Activated T-cell treated with anti-CD3 and anti-CD28 coated beads for 48 hours (primary cell): ENCODE results near the gene TSFM.

Experiments used
- DNase-seq: peaks from one replicate; pipeline ENCODE4 v3.0.0-alpha.2; 2020; ENCODE audit warnings: low read depth

TSFM gene

DNA sequence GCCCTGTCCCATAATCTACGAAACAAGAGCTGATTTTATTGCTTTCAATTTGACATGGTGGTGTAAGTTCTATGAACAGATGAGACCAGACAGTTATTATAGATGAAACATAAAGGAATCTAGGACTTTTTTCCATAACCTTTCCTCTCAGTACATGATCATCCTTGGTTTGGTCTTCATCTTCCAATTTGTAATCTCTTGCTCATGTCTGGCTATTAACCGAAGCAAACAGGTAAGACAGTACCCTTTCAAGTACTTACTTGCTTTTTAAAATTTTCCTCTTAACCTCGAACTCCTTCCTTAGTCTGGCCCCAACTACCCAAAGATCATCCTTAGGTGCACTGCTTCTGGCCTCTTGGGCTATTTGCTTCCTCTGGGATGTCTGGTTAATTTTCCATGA lies 36.6 kb upstream of the TSFM start:
- no peak for DNase-seq

DNA sequence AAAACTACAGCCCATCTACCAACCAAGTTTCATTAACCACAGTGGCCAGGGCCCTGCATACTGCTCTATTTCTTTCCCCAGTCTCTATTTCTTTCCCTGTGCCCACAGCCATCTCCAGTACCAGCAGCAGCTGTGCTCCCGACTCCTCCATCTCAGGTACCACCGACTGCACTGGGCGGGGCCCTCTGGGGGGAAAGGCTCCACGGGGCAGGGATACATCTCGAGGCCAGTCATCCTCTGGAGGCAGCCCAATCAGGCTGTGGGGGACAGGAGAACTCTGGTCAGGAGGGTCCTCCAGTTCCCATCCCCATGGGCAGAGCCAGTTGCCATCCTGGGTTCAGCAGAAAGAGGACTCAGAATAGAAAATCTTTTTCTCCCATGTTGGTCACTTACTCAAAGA lies 33.5 kb upstream of the TSFM start:
- no peak for DNase-seq

DNA sequence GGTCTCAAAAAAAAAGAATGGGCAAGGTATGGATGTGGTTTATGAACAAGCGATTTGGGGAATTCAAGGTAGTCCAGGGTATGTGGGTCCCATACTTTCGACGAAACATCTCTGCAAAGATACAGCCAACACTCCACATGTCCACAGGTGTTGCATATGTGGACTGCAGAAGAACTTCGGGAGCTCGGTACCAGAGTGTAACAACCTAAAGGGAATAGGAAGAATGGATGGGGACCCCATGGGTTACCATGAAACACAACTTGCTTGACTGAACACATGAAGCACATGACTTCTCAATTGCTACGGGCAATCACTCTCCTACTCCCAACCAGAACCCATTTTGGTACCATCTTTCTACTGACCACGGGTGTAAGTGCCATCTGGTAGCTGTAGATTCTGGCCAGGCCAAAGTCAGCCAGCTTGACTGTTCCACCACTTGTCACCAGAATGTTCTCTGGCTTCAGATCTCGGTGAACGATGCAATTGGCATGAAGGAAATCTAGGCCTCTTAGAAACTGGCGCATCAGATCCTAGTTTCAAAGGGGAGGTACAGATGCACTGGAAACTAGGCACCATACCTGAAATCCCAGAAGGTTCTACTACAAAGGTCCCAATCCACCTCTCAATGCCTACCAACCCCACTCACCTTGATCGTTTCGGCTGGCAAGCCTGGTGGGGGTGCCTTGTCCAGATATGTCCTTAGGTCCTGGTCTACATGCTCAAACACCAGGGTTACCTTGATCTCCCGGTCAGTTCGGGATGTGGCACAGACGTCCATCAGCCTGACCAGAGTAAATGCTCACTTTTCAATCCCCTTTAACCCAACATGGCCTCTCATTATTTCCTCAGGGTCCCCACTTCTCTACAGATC lies 31.8 kb upstream of the TSFM start:
- DNase-seq: no peak

DNA sequence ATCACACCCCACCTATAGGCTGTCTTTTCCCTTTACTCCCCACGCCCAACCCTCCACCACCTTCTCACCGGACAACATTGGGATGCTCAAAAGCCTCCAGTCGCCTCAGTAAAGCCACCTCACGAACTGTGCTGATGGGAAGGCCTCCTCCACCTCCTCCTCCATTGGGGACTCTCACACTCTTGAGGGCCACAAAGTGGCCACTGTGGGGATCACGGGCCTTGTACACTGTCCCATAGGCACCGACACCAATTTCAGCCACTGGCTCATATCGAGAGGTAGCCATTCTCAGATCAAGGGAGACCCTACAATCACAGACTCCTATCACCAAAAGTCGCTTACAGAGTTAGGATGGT lies 31.2 kb upstream of the TSFM start:
- no peak for DNase-seq

DNA sequence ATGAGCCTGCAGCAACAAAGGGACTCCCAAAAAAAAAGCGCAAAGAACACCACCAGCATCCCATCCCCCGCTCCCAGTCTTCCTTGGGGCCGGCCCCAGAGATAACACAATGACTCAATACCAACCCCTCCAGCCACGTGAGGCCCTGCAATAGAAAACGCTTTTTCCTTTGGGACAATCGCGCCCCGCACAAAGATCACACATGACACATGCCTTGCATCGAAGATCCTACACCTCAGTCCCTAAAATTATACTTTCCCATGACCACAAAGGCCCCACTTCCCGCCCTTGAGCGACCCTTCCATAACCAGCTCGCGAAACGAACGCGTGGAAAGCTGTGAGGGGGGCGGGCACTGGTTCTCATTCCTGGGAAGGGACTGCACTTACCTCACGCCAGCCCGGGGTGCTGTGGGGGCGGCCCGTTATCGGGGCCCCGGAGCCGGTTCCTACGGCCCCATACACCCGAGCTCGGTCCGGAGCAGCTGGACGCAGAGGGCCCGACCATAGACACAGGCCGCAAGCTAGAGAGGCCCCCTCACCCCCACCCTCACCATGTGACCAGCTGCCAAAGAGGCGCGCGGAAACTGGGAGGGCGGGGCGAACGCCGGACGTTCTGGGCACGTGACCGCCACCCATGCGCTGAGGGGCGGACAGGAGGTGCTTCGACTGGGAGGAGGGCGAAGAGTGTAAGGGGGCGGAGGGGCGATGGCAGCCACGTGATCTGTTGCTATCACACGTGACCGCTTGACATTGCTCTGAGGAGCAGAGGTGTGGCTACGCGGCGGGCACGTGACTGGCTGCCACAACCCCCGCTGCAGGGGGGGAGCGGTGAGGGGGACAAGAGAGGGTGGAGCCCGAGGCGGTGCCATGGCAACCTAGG lies 30.6 kb upstream of the TSFM start, which contains the start of gene CDK4:
CDK4 (minus strand) TSS at position 523 of the 880 bp plus-strand sequence. CDS start 593 bp downstream, outside the sequence.
- peak; percentile 98 for DNase-seq

DNA sequence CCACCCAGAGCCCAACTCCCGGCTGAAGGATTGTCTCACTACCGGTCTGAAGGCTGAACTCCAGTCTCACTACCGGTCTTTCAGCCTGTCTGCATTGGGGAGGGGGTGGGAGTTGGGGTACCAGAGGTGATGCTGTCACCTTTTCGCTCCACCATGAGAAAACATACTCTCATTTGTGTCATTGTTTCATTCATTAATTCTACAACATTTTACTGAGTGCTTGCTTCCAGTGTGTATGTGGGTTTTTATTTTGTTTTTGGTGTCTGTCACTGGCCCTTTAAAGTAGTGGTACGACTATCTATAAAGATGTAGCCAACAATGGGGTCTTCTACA lies 30.0 kb upstream of the TSFM start:
- DNase-seq: no peak

DNA sequence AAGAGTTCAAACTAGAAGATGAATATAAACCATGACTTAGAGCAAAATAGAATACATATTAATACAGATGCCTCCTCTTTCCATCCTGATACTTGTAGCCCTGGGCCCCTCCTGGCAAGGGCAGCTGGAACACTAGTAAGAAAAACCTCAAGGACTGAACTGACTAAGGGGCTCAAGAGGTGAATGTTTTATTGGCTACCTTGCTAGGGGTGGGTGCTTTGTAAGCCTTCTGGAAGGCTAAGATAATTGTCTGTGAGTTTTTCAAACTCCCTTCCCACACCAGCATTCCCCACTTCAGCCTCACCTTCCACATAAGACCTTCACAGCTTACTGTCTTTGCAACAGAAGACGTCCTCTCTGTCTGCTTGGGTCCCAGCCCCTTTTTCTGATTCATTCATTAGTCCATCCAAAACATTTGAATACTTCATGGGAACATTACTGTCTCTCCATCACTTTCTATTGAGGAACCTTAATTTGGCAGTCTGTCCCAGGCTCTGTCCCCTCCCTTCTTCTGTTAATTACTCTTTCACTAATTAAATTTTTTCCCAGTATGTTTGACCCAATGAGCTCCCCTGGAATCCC lies 28.7 kb upstream of the TSFM start:
- no peak for DNase-seq

DNA sequence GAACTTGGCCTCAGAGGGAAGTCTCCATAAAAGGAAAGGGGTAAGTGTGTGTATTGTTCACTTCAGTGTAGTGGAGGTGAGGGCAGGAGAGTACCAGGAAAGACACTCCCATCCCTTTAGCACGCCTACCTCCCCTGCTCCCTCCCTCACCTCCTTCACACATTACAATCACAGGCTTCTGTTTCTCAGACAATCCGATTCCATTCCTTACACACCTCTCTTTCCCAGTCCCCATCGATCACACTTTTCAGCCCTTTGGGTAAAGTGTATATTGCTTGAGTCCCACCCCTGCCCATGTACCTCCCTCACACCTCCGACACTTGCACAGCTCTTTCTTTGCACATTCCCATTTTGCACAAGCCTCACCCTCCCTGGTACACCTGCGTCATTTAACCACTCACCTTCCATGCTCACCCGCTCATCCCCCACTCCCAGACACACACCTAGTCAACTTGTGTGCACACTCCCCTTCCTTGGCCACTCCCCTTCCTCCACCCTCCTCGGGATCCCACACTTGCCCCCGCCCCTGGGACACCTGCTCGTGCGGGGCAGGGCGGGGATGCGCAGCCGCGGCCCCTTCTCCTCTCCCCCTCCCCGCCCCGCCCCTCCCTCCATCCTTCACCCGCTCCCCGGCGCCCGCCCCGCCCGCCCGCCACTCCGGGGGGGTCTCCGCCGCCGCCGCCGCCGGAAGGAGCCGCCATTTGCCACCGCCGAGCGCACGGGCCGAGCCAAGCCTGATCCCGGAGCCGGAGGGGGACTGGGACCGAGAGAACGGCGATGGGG lies 28.0 kb upstream of the TSFM start, which contains the start of gene MARCHF9:
MARCHF9 (plus strand) TSS at position 693 of the 783 bp plus-strand sequence. CDS start 426 bp downstream, outside the sequence.
- peak; percentile 82 for DNase-seq

DNA sequence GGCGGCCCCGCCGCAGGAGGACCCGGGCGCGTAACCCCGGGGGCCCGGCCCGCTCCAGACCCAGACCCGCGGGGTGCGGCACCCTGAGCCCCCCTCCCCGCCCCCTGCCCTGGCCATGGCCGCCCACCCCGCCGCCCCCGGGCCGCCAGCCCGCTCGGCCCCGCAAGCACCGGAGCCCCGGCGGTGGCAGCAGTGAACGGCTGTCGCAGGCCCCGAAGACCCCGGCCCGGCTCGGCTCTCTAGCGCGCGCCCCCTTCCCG lies 27.5 kb upstream of the TSFM start:
- DNase-seq: no peak

DNA sequence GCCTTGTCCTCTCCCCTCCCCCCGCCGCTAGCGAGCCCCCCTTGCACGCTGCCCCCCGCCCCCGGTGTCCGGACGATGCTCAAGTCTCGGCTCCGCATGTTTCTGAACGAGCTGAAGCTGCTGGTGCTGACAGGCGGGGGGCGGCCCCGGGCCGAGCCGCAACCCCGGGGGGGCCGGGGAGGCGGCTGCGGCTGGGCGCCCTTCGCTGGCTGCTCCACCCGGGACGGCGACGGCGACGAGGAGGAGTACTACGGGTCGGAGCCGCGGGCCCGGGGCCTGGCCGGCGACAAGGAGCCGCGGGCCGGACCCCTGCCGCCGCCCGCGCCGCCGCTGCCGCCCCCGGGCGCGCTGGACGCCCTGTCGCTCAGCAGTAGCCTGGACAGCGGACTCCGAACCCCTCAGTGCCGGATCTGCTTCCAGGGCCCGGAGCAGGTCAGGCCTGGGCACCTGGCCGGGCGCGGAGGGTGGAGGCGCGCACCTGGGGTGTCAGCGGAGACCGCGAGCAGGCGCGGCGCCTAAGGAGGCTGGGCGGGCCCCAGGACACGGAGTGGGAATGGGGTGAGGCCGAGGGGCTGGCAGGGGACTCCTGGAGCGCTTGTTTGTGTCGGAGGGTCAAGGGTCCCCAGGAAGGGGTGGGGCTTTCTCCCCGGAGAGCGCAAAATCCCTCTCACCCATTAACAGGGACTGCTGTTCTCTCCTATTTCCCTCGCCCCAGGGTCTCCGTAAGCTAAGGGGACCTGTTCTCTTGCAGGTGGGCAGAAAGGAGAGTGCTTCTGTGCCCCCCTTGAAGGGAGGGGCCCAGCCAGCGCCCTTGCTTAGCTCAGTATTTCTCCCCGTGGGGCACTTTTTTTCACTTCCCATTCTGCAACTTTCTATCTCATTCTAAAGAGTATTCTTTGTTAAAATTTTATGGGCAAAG lies 26.9 kb upstream of the TSFM start:
- no peak for DNase-seq

DNA sequence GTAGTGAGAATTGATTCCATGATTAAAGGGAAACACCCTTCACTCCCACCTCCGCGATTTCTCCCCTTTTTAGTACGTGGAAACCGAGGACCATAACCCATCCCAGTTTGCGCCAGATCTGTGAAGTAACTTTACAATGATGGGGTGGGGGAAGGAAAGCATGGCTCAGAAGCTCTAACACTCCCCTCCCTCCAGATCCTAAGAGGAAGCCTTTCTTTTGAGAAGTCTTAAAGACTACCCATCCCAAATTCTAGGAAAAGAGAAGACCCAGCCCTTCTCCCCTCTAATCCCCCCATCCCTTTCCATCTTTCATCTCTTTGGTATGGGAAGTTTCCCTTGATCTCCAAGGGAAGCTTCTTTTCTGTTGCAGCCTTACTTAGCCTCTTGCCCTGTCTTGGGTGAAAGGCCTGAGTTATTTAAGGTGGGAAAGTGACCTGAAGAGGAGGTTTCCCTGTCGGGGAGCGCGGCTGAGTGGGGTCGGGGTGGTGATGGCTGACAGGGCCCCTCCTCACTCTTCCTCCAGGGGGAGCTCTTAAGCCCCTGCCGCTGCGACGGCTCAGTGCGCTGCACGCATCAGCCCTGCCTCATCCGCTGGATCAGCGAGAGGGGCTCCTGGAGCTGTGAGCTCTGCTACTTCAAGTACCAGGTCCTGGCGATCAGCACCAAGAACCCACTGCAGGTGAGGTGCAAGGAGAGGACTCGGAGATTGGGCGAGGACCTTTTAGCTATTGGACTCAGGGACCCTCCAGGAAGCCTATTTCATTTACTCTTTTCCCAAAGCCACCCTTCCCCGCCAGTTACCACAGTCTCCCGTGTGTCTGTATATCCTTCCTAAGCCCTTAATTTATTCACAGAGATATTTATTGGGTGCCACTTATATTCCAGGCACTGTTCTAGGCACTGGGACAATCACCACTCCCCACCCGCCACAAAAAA lies 25.9 kb upstream of the TSFM start:
- peak; percentile 70 for DNase-seq

DNA sequence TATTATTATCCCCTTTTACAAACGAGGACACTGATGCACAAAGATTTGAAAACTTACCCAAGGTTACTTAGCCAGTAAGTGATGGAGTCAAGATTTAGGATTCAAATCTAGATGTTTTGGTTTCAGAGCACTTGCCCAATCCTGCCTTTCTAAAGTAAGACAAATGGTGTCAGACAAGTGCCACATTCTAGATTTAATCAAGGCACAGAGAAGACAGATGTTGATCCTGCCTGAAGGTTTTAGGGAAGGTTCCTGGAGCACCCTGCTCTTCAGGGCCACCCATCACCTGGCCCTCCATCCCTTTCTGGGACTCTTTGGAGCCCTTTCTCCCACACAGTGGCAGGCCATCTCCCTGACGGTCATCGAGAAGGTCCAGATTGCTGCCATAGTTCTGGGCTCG lies 24.8 kb upstream of the TSFM start:
- no peak for DNase-seq

DNA sequence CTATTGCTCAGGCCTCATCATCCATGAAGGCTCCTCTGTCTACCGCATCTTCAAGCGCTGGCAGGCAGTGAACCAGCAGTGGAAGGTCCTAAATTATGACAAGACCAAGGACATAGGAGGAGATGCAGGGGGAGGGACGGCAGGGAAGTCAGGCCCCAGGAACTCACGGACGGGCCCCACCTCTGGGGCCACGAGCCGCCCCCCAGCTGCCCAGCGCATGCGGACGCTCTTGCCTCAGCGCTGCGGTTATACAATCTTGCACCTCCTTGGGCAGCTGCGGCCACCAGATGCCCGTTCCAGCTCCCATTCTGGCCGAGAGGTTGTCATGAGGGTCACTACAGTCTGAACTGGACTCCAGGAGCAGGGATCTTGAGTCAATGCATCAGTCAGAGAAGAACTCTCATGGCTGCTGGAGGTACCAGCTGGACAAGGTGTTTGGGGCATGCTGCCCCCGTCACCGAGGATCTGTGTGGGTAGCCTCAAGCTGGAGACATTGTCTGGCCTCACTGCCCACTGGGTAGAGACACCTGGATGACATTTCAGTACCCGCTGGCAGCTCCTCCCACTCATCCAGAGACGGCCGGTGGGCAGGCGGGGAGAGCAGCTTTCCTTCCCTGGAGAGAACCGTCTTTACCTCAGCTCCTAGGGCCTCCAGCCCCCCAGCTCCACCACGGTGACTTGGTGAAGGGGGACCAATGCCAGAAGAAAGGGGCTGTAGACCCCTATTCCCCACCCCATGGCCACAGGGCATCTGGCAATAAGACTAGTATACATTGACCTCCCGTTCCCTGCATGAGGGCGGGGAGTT lies 23.8 kb upstream of the TSFM start:
- no peak for DNase-seq

DNA sequence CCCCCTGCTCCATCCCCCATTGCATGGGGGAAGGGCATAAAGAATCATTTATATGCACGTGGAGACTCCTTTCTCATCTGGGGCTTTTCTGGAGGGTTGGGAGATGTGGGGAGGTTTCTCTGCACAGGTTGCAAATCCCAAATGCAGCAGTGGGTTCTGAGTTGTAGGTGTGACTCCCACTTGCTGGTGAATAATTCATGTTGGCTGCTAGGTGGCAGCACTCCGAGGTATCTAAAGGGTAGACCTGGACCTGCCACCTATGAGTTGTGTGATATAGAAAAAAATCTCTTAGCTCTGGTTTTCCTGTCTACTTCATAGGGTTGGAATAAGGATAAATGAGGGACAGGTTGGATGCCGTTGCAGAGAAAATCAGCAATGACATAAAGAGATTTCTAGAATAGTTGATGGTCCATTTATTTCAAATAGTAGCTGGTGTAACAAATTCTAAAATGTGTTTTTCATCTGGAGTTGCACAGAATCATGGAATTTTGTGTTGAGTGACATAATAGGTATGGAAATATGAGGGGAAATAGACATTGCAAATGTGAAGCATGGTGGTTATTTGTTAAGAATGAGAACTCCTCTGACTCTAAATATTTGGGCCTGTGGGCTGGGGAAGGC lies 23.1 kb upstream of the TSFM start:
- DNase-seq: no peak

DNA sequence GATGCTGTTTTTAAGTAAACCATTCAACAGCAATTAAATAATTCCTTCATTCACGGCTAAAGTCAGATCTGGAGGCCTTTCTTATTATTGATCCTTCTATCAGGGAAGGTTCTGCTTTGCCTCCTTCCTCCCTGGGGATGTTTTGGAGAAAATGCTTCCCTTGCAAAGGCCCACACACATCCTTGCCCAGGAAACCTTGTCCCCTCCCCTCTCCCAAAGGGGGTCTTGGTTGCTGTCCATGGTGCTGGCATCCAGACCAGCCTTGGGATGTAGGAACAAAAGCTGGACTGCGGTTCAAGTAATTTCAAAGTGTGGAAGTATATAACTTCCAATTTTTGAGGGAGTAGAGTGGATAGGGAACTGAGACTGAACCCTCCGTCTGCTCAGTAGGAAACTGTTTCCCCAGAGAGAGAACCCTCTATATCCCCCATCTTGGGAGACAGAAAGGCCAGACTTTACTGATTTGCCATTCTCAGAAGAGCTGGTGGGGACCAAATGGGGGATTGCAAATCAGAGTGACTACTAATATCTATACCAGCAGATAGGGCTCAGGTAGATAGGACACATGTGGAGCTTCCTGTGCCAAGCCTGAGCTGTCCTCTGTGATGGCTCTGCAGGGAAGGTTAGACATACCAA lies 22.1 kb upstream of the TSFM start:
- no peak for DNase-seq

DNA sequence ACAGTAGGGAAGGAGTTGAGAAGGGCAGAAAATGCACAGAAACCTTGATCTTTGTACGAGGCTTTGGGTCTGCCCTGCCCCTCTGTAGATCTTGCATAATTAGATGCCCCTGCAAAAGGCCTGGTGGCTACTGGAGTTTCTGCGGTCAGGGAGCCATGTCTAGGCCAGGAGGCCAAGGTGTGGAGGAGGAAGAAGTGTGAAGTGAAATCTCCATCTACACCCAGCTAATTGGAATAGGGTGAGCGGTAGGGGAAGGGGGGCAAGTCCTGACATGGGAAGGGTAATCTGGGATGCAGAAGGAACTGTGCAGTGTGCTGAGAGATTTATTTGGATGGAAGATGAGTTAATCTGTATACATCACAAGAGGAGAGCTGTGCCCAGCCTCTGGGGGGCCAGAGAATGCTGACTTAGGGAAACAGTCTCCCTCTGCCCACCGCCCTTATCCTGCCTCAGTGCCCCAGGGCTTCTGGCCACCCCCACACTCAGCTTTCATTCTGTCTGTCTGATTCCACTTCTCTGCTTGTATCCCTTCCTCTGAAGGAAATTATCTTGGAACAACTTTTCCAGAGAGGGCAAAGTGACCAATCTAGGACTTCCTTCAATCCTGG lies 21.1 kb upstream of the TSFM start:
- DNase-seq: no peak

DNA sequence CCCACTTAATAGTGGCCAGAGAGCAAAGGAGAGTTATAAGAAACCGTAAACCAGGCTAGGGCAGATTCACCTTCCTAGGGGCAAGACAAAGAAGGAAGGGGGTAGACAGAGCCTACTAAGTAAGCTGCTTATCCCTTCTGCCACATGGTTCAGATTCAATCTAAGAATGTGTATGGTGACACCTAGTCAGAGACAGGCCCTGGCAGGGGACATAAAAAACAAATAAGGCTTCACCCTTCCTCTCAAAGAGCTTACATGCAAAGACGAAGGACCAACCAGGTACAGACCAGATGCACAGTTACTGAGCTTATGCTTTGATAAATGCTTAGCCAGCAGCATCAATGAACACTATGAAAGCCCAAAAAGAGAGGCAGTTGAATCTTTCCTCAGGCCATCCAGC lies 20.1 kb upstream of the TSFM start:
- no peak for DNase-seq
